ENCODE measurements around the gene SQOR.

SQOR gene

DNA sequence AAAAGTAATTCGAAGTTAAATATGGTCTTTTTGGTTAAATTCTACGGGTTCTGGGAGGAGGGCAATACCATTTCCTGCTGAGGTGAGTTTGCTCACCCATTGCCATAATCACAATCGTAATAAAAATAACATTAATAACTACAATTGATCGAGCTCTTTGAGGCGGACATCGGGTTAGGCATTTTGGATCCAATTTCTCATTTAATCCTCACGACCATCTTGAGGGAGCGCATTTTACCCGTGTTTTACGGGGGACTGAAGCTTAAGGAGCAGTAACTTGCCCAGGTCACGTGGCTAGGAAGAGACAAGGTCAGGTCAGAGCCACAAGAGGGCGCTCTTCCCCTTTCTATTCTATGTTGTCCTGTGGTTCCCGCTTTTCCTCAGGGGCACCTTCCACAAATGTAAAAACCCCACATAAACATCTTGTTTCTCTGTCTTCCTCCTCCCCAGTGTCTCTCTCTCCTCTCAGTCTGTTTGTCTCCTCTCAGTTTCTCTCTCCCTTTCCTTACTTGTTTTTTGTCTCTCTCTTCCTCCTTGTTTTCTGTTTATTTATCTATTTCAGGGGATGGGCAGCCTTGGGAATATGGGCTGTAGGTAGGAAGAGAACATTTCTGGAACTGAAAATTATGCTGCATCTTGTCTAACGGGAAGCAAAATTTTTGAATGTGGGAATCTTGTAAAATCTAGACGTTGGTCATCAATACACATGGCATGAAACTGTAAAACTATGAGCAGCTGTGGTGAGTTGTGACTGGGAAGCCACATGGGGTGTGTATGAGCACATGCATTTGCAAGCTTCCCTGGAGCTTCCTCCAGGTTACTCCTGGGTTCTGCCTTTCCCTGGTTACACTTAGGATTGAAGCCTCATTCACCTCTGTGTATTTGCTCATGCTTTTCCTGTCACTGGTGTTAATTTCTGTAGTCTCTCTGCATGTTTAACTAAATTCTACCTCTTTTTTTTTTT, 71.0 kb downstream of the SQOR start:
- Histone ChIP-seq H4K8ac (ENCODE audit: low read depth, low read length) (no peak overlapping the region), H3K23ac (ENCODE audit: low read depth, low read length, poor library complexity) (no peak overlapping the region), H2BK15ac (ENCODE audit: low read length) (no peak overlapping the region), H3K18ac (ENCODE audit: low read length) (no peak overlapping the region), H3K4ac (ENCODE audit: low read length) (no peak overlapping the region), H2BK120ac (ENCODE audit: low read depth, low read length) (no peak overlapping the region), H3K27ac (replicated peaks; ENCODE audit: low read length) (no peak overlapping the region), H2AFZ (ENCODE audit: low read length) (peak overlapping the region; percentile 97), H3K27me3 (ENCODE audit: control insufficient read depth in 3 of 3, insufficient read depth in 3 of 3, low read depth in 1 of 3, low read length in 3 of 3) (peaks cover 0 to 29% (median 0%) of the 10 kb centered on the region in 3 experiments), H3K4me1 (ENCODE audit: control insufficient read depth in 2 of 2, insufficient read depth in 1 of 2, low read depth in 1 of 2, low read length in 2 of 2) (peaks cover 0 to 2% of the 10 kb centered on the region in 2 donors), H3K14ac (ENCODE audit: low read length) (no peak overlapping the region), H2BK5ac (ENCODE audit: low read length) (no peak overlapping the region), H3K9ac (ENCODE audit: low read depth, low read length, poor library complexity) (no peak overlapping the region), H2AK5ac (ENCODE audit: low read depth, low read length) (no peak overlapping the region), H2BK12ac (ENCODE audit: low read length) (no peak overlapping the region), H3K36me3 (replicated peaks in 1 of 2; ENCODE audit: control insufficient read depth in 2 of 2, insufficient read depth in 2 of 2, low read length in 2 of 2) (no peaks in the 10 kb centered on the region), H3K79me1 (ENCODE audit: low read depth, low read length) (no peaks in the 10 kb centered on the region), H3K4me2 (ENCODE audit: insufficient read depth, low read length, poor library complexity, severe bottlenecking) (peak overlapping the region; percentile 66), H3K4me3 (ENCODE audit: low read length in 2 of 2) (peak overlapping the region; percentile 41 to 73), H3K9me3 (replicated peaks in 1 of 2; ENCODE audit: control insufficient read depth in 2 of 2, insufficient read depth in 1 of 2, low read depth in 1 of 2, low read length in 2 of 2) (peaks cover 0 to 3% of the 10 kb centered on the region in 2 donors), H4K91ac (ENCODE audit: low read depth, low read length, poor library complexity) (no peak overlapping the region)
- WGBS, 2 donors (ENCODE audit: extremely low coverage in 2 of 2, insufficient read length in 2 of 2, insufficient replicate concordance in 1 of 2): no CpG with 5 or more reads among the region's 15 CpGs
- peak; percentile 82 for DNase-seq (ENCODE audit: low spot score)

GRCh38 chr15:45710657-45711056, 75.8 kb downstream of the SQOR start:
- H2AK5ac ChIP-seq (ENCODE audit: low read depth, low read length): no peak overlapping the region
- no peak overlapping the region for H3K14ac ChIP-seq (ENCODE audit: low read length)
- H2BK5ac ChIP-seq (ENCODE audit: low read length): no peak overlapping the region
- H2AFZ ChIP-seq (ENCODE audit: low read length): no peak overlapping the region
- no peak overlapping the region for H2BK12ac ChIP-seq (ENCODE audit: low read length)
- H3K4me3 ChIP-seq (ENCODE audit: low read length in 2 of 2): no peak overlapping the region
- no peak overlapping the region for H3K27ac ChIP-seq (replicated peaks; ENCODE audit: low read length)
- no peak overlapping the region for H3K18ac ChIP-seq (ENCODE audit: low read length)
- WGBS, 2 donors (ENCODE audit: extremely low coverage in 2 of 2, insufficient read length in 2 of 2, insufficient replicate concordance in 1 of 2): no CpG with 5 or more reads among the region's 6 CpGs
- H3K4ac ChIP-seq (ENCODE audit: low read length): no peak overlapping the region
- no peaks in the 10 kb centered on the region for H3K36me3 ChIP-seq (replicated peaks in 1 of 2; ENCODE audit: control insufficient read depth in 2 of 2, insufficient read depth in 2 of 2, low read length in 2 of 2)
- DNase-seq (ENCODE audit: low spot score): no peak
- no peaks in the 10 kb centered on the region for H3K27me3 ChIP-seq (ENCODE audit: control insufficient read depth in 3 of 3, insufficient read depth in 3 of 3, low read depth in 1 of 3, low read length in 3 of 3)
- H3K79me1 ChIP-seq (ENCODE audit: low read depth, low read length): no peaks in the 10 kb centered on the region
- H2BK15ac ChIP-seq (ENCODE audit: low read length): no peak overlapping the region
- H3K4me1 ChIP-seq (ENCODE audit: control insufficient read depth in 2 of 2, insufficient read depth in 1 of 2, low read depth in 1 of 2, low read length in 2 of 2): peaks cover 0 to 2% of the 10 kb centered on the region in 2 donors
- no peak overlapping the region for H3K9ac ChIP-seq (ENCODE audit: low read depth, low read length, poor library complexity)
- no peak overlapping the region for H4K91ac ChIP-seq (ENCODE audit: low read depth, low read length, poor library complexity)
- H3K9me3 ChIP-seq (replicated peaks in 1 of 2; ENCODE audit: control insufficient read depth in 2 of 2, insufficient read depth in 1 of 2, low read depth in 1 of 2, low read length in 2 of 2): no peaks in the 10 kb centered on the region
- no peak overlapping the region for H2BK120ac ChIP-seq (ENCODE audit: low read depth, low read length)
- H3K4me2 ChIP-seq (ENCODE audit: insufficient read depth, low read length, poor library complexity, severe bottlenecking): no peak overlapping the region
- no peak overlapping the region for H4K8ac ChIP-seq (ENCODE audit: low read depth, low read length)
- H3K23ac ChIP-seq (ENCODE audit: low read depth, low read length, poor library complexity): no peak overlapping the region

- Histone ChIP-seq H2AFZ (ENCODE audit: low read length) (no peak overlapping the region), H2BK15ac (ENCODE audit: low read length) (no peak overlapping the region), H3K23ac (ENCODE audit: low read depth, low read length, poor library complexity) (no peak overlapping the region), H2AK5ac (ENCODE audit: low read depth, low read length) (no peak overlapping the region), H3K14ac (ENCODE audit: low read length) (no peak overlapping the region), H3K27ac (replicated peaks; ENCODE audit: low read length) (no peak overlapping the region), H4K91ac (ENCODE audit: low read depth, low read length, poor library complexity) (no peak overlapping the region), H3K9ac (ENCODE audit: low read depth, low read length, poor library complexity) (no peak overlapping the region), H3K4me1 (ENCODE audit: control insufficient read depth in 2 of 2, insufficient read depth in 1 of 2, low read depth in 1 of 2, low read length in 2 of 2) (no peaks in the 10 kb centered on the region), H2BK120ac (ENCODE audit: low read depth, low read length) (no peak overlapping the region), H2BK12ac (ENCODE audit: low read length) (no peak overlapping the region), H3K4me3 (ENCODE audit: low read length in 2 of 2) (no peak overlapping the region), H3K27me3 (ENCODE audit: control insufficient read depth in 3 of 3, insufficient read depth in 3 of 3, low read depth in 1 of 3, low read length in 3 of 3) (peaks cover 0 to 3% (median 0%) of the 10 kb centered on the region in 3 experiments), H2BK5ac (ENCODE audit: low read length) (no peak overlapping the region), H3K79me1 (ENCODE audit: low read depth, low read length) (no peaks in the 10 kb centered on the region), H3K9me3 (replicated peaks in 1 of 2; ENCODE audit: control insufficient read depth in 2 of 2, insufficient read depth in 1 of 2, low read depth in 1 of 2, low read length in 2 of 2) (no peaks in the 10 kb centered on the region), H3K4me2 (ENCODE audit: insufficient read depth, low read length, poor library complexity, severe bottlenecking) (no peak overlapping the region), H3K18ac (ENCODE audit: low read length) (no peak overlapping the region), H3K36me3 (replicated peaks in 1 of 2; ENCODE audit: control insufficient read depth in 2 of 2, insufficient read depth in 2 of 2, low read length in 2 of 2) (no peaks in the 10 kb centered on the region), H3K4ac (ENCODE audit: low read length) (no peak overlapping the region), H4K8ac (ENCODE audit: low read depth, low read length) (no peak overlapping the region)
- no CpG with 5 or more reads among the region's 24 CpGs for WGBS, 2 donors (ENCODE audit: extremely low coverage in 2 of 2, insufficient read length in 2 of 2, insufficient replicate concordance in 1 of 2)
- DNase-seq (ENCODE audit: low spot score): peak; percentile 68
Observed at GRCh38 chr15:45714590-45715488, 80.0 kb downstream of the SQOR start.

- H3K9ac ChIP-seq (ENCODE audit: low read depth, low read length, poor library complexity): no peak overlapping the region
- H2AFZ ChIP-seq (ENCODE audit: low read length): no peak overlapping the region
- no peak overlapping the region for H3K23ac ChIP-seq (ENCODE audit: low read depth, low read length, poor library complexity)
- H4K91ac ChIP-seq (ENCODE audit: low read depth, low read length, poor library complexity): no peak overlapping the region
- peaks cover 0 to 3% (median 0%) of the 10 kb centered on the region in 3 experiments for H3K27me3 ChIP-seq (ENCODE audit: control insufficient read depth in 3 of 3, insufficient read depth in 3 of 3, low read depth in 1 of 3, low read length in 3 of 3)
- H3K4me3 ChIP-seq (ENCODE audit: low read length in 2 of 2): no peak overlapping the region
- H2BK12ac ChIP-seq (ENCODE audit: low read length): no peak overlapping the region
- H3K14ac ChIP-seq (ENCODE audit: low read length): no peak overlapping the region
- DNase-seq (ENCODE audit: low spot score): no peak
- no peak overlapping the region for H3K4ac ChIP-seq (ENCODE audit: low read length)
- no peak overlapping the region for H4K8ac ChIP-seq (ENCODE audit: low read depth, low read length)
- no peaks in the 10 kb centered on the region for H3K4me1 ChIP-seq (ENCODE audit: control insufficient read depth in 2 of 2, insufficient read depth in 1 of 2, low read depth in 1 of 2, low read length in 2 of 2)
- H2BK15ac ChIP-seq (ENCODE audit: low read length): no peak overlapping the region
- no peak overlapping the region for H2BK5ac ChIP-seq (ENCODE audit: low read length)
- H3K18ac ChIP-seq (ENCODE audit: low read length): no peak overlapping the region
- no peak overlapping the region for H2AK5ac ChIP-seq (ENCODE audit: low read depth, low read length)
- no peaks in the 10 kb centered on the region for H3K9me3 ChIP-seq (replicated peaks in 1 of 2; ENCODE audit: control insufficient read depth in 2 of 2, insufficient read depth in 1 of 2, low read depth in 1 of 2, low read length in 2 of 2)
- H3K36me3 ChIP-seq (replicated peaks in 1 of 2; ENCODE audit: control insufficient read depth in 2 of 2, insufficient read depth in 2 of 2, low read length in 2 of 2): no peaks in the 10 kb centered on the region
- no peak overlapping the region for H2BK120ac ChIP-seq (ENCODE audit: low read depth, low read length)
- no peak overlapping the region for H3K4me2 ChIP-seq (ENCODE audit: insufficient read depth, low read length, poor library complexity, severe bottlenecking)
- no peaks in the 10 kb centered on the region for H3K79me1 ChIP-seq (ENCODE audit: low read depth, low read length)
- no CpG with 5 or more reads among the region's 1 CpG for WGBS, 2 donors (ENCODE audit: extremely low coverage in 2 of 2, insufficient read length in 2 of 2, insufficient replicate concordance in 1 of 2)
- no peak overlapping the region for H3K27ac ChIP-seq (replicated peaks; ENCODE audit: low read length)
Observed at GRCh38 chr15:45715528-45715927, 80.7 kb downstream of the SQOR start.

Data from neuronal stem cell (in vitro differentiated cells).